Renal cortical epithelial cell (primary cell): ENCODE measurements around the gene NFAT5. TPM values are rescaled to one million over a fixed set of nuclear protein-coding genes. Genes with fewer than 3 reads are reported as not detected.
"Not testable (repeated sequence)": the region's sequence is repeated elsewhere in the genome, so short reads cannot be mapped to it uniquely, and the experiment has no call there.

Experiments
- DNase-seq: peaks from one replicate; pipeline ENCODE4 v3.0.0-alpha.2; 2011; ENCODE audit warnings: low read depth
- total RNA-seq: library from RNA; depleted of rRNA; stranded (reverse); fragments of >200 nt; gene quantifications from 2 replicates; pipeline ENCODE4 v1.2.3, GENCODE V29; 2014

The NFAT5 gene
- total RNA-seq, 1 donor from 2014 or later: 57.6 TPM

DNA sequence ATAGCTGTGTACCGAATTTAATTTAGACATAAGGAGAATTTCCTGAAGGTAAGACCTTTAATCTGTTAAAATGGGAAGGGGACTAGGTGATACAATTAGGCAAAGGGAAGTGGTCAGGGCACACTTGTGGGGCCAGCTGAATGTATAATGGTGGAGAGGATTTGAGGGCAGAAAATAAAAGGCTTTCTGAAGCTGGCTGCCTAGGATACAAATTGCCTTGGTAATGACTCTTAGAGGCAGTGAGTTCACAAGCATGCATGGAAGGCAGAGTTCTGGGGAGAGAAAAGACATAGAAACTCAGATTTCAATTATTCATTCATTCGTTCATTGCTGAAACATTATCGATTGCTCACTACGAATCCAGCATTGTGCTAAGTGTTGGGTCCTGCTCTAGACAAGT, 12.4 kb upstream of the NFAT5 start:
- no peak for DNase-seq

DNA sequence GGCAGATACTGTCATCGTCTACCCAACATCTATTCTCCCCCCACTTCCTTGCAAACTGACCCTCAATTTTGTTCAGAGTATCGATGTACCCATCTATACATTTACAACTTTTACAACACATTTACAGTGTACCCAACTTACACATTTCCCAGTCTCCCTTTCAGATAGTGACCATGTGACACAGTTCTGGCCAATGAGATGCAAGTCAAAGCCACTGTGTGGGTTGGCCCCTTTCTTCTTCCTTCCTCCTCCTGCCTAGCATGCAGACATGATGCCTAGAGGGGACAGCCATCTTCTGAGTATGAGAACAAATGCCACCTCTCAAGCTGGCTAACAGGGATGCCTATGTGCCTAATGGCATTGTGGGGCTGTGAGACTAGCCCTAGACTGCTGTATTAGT, 11.3 kb upstream of the NFAT5 start:
- no peak for DNase-seq

DNA sequence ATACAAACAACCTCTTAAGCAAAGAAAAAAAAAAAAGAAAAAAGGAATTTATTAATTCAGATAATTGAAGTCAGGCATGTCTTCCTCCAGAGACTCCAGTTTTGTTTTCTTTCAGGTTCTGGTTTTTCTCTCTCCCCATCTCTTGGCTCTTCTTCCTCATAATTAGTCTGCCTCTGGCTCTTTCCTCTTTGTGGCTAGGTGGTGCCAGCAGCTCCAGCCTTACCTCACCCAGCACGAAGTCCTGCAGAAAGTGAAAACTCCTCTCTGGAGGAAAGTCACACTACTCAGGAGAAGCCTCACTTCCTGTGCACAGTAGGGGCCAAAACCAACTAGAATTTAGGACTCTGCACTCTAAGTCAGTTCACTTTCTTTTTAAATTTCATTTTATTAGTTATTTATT, 10.3 kb upstream of the NFAT5 start:
- no peak for DNase-seq

DNA sequence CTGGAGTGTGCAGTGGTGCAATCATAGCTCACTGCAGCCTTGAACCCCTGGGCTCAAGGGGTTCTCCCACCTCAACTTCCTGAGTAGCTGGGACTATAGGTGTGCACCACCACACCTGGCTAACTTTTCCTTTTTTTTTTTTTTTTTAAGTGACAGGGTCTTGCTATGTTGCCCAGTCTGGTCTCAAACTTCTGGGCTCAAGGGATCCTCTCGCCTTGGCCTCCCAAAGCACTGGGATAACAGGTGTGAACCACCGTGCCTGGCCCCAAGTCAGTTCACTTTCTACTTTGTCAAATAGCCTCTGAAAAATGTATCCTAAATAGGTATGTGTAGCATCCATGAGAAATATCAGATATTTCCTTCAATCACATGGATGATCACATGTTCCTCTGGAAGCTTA, 9.9 kb upstream of the NFAT5 start:
- no peak for DNase-seq

DNA sequence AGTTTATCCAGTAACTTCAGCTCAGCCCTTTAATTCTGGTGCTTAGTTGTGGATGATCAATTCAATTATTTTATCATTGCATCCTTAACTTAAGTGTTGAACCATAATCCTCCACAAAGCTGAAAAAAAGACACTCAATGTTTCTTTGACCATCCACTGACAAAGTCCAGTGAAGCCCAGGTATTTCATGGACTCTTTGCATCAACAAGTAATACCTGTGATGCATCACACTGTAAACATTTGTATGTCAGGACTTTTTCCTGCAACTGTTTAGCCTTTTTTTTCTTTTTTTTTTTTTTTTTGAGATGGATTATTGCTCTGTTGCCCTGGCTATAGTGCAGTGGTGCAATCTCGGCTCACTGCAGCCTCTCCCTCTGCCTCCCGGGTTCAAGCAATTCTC, 6.6 kb upstream of the NFAT5 start:
- no peak for DNase-seq

DNA sequence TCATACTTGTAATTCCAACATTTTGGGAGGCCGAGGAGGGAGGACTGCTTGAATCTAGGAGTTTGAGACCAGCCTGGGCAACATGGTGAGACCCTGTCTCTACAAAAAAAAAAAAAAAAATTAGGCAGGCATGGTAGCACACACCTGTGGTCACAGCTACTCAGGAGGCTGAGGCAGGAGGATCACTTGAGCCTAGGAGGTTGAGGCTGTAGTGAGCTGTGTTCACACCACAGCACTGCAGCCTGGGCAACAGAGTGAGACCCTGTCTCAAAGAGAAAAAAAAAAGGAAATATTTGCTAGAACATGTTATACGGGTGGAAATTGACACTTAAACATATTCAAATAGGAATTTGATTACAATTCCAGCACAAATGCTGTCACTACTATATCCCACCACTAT, 4.4 kb upstream of the NFAT5 start:
- DNase-seq: not testable (repeated sequence)

DNA sequence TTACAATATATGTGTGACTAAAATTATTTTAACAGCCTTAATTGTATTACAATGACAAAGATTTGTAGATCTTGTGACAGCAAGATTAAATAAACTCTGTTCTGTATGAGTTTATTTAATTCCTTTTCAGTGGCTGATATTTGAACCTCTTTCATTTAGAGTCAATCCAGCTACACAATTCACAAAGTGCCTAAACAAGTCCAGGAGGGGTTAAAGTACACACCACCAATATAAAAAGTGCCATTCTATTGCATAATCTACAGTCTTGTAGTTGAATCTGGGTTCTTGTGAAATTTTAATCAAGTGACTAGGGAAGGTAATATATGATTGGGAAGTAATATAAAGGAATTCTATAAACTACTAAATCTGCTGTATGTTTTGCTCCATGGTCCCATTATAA, 3.9 kb upstream of the NFAT5 start:
- peak; percentile 77 for DNase-seq

DNA sequence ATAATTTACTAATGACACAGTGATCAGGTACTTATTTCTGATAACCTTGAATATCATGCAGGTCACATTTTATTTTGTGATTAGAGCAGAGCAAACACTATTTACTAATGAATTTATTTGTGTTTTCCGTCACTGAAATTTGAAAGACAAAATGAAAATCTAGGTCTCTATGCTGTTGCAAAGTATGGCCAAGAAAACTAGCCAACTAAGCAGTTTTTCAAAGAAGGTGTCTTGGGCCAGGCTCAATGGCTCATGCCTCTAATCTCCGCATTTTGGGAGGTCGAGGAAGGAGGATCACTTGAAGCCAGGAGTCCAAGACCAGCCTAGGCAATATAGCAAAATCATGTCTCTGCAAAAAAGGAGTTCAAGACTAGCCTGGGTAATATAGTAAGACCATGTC, 3.0 kb upstream of the NFAT5 start:
- DNase-seq: no peak

DNA sequence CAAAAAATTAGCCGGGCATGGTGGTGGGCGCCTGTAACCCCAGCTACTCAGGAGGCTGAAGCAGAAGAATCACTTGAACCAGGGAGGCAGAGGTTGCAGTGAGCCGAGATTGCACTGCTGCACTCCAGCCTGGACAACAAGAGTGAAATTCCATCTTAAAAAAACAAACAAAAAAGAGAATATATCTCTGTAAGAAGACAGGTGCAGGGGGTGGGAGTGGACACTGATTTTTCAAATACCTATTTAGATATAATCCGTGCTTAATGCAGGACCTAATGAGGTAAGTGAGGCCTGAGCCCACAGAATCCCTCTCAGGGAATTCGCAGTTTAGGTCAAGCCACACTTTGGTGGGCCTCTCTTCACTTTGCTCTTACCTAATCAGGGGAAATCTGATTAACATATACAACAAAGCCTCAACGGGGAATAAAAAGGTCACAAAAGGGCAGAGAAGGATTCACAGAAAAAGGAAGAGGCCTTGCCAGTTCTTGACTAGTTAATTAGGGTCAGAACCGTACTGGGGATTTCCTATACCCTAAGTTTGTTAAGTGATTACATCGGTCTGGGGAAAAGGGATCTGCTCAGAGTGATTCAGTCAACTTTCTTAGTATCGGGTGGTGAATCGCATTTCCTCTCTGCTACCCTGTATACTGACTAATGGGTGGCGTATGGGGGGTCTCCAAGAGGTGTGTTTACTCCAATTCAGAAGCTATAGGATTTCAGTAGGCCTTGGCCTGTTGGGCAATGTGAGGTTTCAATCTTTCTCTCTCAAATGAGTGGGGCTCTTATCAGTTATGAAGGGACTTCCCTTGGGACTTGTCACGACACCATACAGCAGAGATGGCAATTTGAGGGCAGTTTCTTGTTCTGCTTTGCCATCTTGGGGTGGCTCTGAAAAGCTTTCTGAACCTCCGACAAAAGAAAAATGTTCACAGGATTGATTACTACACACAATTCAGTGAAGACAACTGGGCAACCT, 1.9 kb upstream of the NFAT5 start:
- DNase-seq: peak; percentile 29

DNA sequence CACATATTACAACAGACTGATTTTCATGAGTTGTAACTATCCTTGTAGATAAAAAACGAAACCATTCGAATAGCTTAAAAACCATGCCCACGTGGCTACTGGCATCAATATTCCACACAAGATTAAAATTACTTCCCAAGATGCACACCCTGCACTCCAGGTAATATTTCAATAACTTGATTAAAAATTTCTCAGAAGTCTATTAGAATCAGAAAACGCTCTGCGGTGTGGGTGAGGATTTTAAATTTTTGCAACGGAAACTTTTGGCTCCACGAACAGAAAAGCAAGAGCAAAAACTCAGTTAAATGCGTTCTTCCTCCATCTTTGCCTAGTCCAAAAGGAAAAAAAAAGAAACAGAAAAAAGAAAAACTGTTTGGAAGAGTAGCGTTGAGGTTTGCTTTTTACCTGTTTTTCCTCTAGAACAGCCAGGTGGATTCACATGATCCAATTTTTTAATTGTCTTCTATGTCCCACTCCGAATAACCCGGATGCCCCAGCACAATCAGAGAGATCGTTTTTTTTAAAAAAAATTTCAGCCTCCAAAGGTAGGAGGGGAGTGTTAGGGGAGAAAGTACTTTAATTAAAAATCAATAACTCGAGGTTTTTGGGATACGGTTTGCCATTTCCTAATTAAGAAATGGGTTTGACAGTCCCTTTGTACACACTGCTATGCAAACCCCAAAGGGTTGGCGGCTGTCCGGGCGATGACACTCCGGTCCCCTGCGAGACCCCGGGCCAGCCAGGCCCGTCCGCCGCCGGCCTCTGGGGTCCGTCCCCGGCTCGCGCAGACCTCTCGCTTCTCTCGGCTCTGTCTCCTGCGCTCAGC, 708 bp upstream of the NFAT5 start:
- DNase-seq: peak; percentile 9

DNA sequence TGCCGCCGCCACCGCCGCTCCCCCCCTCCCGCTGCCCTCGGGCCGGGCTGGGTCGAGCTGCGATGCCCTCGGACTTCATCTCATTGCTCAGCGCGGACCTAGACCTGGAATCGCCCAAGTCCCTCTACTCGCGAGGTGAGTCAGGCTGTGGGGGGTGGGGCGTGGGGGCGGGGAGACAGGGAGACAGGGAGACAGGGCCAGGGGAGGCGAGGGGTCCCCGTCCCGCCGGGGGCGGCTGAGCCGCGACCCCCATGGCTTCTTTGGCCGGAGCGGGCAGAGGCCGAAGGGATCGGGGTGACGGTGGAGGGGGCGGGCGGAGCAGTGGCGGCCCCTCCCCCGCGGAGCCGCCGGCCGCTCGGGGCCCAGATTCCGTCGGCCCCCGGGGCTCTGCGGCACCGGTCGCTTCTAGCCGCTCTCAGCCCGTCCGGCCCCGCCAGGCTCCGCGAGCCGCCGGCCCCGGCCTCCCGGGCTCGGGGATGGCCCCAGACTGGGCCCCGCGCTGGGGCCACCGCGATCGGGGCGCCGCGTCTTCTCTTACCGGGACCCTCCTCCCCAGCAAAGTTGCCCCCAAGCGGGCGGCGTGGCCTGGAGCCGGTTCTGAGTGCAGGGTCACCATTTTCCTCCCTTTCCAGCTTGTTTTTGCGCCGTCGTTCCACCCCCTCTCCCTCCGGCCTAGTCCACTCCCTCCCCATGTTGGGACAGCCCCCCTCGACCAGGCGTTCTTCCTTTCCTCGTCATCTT, 644 bp downstream of the NFAT5 start:
- DNase-seq: peak; percentile 36

DNA sequence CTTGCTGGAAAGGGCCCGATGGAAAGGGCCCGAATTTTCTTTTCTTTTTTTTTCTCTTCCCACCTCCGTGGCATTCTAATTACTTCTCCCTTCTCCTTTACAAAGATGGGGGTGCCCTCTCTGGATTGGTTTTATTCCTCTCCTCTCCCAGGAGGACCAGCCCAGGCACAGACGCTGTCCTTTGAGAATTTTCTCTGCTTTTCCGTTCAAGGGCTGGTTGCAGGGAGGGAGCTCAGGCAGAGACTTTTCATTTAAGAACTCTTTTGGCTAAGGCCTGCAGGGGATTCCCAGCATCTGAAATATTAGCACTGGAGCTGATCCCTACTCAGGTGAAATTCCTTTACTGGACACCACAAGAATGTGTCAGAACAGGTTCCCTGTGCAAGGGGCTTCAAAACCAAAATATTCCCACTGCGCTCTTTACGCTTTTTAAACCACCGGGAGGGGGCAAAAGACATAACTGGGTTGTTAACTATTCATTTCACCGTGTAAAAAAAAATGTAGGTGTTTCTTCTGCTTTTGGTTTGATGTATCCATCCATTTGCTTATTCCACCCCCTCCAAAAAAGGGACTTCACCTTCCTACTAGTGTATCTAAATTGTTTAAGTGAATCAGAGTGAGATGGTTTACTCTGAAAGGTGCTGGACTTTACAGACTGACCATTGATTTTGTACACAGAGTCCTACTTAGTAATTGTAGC, 1.4 kb downstream of the NFAT5 start:
- peak; percentile 62 for DNase-seq

DNA sequence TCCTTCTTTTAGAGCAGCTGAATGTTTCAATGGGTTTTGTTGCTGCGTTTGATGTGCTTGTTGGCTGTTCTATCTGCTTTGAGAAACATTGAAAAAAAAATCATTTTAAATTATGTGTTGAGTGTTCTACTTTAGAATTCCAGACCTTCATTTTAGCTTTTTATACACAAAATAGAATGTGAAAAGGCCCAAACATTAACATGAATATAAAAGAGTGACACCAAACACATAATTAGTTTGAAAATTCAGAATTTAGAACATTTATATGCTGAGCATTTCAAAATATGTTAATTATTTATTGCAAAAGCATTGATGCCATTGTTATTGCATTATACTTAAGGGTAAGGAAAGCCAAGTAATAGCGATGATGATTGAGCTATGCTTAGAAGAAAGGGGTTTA, 2.9 kb downstream of the NFAT5 start:
- no peak for DNase-seq

DNA sequence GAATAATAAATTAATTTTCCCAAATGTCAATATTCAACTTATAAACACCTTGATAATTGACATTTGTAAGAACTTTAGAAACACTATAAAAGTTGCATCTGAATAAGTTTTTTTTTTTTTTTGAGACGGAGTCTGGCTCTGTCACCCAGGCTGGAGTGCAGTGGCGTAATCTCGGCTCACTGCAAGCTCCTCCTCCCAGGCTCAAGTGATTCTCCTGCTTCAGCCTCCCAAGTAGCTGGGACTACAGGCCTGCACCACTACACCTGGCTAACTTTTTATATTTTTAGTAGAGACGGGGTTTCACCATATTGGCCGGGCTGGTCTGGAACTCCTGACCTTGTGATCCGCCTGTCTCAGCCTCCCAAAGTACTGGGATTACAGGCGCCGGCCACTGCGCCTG, 13.0 kb downstream of the NFAT5 start:
- not testable (repeated sequence) for DNase-seq

DNA sequence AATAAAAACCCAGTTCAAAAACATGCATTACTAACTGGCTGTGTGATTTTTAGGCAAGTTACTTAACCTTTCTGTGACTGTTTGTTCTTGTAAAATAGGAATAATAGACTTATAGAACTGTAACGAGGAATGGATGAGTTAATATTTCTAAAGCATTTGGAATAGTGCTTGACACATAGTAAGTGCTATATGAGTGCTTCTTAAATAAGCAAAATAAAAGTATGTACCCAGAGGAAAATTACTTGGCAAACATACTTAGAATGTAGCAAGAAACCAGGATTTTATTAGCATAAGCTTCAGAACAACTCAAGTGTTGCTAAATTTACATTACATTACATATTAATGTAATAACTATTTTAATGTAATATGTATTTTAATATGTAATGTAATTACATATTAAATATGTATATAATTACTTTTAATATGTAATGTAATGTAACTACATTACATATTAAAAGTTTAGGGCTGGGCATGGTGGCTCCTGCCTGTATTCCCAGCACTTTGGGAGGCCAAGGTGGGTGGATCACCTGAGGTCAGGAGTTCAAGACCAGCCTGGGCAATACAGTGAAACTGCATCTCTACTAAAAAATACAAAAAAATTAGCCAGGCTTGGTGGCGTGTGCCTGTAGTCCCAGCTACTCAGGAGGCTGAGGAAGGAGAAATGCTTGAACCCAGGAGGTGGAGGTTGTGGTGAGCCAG, 14.2 kb downstream of the NFAT5 start:
- no peak for DNase-seq

DNA sequence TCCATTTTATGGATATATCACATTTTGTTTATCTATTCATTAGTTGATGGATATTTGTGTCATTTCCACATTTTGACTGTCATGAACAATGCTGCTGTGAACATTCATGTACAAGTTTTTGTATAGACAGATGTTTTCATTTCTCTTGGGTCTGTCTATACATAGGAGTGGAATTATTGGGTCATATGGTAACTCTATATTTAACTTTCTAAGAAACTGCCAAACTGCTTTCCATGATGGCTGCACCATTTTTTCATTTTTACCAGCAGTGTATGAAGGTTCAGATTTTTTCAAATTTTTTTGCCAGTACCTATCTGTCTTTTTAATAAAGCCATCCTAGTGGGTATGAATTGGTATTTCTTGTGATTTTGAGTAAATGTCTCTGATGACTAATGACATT, 15.5 kb downstream of the NFAT5 start:
- DNase-seq: no peak

DNA sequence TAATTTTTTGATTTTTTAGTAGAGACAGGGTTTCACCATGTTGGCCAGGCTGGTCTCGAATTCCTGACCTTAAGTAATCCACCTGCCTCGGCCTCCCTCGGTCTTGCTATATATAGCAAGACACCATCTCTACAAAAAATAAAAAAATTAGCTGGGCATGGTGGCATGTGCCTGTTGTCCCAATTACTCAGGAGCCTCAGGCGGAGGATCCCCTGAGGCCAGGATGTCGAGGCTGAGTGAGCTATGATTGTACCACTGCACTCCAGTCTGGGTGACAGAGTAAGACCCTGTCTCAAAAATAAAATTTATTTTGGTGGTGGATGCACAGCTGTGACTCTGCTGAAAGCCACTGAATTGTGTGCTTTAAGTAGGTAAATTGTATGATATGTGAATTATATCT, 18.7 kb downstream of the NFAT5 start:
- DNase-seq: not testable (repeated sequence)

DNA sequence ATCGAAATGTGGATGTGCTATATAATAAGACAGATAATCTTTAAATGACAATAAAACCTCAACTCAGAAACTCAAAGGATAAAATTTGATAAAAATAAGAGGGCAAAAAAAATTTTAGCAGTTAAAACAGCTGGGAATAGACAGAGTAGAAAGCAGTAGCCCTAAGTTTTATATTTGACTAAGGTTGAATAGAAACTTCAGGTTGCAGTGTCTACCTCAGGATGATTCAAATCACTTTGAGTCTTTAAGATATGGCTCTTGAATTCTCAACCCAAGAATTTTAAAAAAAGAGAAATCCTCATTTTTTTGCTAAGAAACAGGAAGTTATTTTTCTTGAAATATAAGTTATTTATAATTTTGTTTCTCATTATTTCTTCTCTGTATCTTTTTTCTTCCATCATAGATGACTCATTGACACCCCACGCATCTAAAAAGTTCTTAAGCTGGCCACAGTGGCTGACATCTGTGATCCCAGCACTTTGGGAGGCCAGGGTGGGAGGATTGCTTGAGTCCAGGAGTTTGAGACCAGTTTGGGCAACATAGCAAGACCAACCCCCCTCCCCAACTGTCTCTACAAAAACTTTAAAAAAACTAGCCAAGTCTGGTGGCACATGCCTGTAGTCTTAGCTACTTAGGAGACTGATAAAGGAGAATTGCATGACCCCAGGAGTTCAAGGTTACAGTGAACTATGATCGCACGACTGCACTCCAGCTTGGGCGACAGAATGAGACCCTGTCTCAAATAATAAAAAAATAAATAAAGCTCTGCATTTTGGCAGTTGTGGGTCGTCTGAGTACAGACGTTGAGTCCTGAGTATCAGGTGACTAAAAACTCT, 23.9 kb downstream of the NFAT5 start:
- no peak for DNase-seq

DNA sequence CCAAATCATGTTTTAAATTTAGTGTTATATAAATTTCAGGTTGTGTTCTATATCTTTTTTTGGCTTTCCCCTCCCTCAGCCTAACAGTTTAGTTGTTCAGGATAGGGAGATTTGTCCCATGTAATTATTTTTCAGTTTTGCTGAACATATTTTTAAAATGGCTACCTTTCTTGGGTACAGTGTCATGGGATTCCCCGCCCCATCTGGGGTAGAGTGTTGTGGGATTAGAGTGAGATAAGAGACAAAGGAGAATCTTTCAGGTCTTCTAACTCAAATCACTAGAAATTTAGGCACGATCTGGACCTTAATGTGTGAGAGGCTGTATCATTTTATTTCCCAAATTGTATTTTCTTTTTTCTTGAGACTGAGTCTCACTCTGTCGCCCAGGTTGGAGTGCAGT, 24.8 kb downstream of the NFAT5 start:
- no peak for DNase-seq

DNA sequence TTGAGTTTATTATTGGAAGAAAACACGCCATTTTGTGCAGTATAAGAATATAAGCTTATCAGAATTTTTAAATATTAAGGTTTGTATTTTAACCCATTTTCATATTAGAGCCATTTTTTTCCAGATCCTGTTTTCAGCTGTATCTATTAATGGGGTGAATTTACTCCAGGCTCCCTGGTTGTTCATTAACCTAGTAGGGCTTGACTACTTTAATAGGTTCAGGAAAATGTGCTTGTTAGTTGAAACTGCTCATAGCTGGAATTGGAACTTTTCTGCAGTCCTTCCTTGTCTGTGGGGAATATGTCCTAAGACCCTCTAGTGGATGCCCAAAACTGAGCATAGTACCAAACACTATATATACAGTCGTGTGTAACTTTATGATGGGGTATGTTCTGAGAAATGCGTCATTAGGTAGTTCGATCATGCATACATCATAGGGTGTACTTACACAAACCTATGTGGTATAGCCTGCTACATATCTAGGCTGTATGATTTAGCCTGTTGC, 28.0 kb downstream of the NFAT5 start:
- DNase-seq: peak; percentile 76
